Left renal cortex interstitium (tissue), 4 donors: ENCODE measurements around the gene MUC6. TPM values are rescaled to one million over a fixed set of nuclear protein-coding genes. Genes with fewer than 3 reads are reported as not detected.

Source experiments
- DNase-seq, 4 donors: peaks; one replicate each; pipeline ENCODE4 v3.0.0-alpha.2; 2013; ENCODE audit warnings: low read depth in 4 of 4, low spot score in 2 of 4, missing footprints in 1 of 4
- polyA plus RNA-seq, 4 donors: library from polyadenylated mRNA; unstranded; fragments of 120-200 nt; gene quantifications; one replicate each; pipeline ENCODE4 v1.2.1, GENCODE V29; 2013; ENCODE audit not compliant: insufficient read length in 4 of 4

Gene MUC6
- polyA plus RNA-seq, 4 donors, result 5.7 to 56.0 (median 20.3) TPM

- no peak for DNase-seq
Measured at GRCh38 chr11:1039481-1040427, 3.2 kb upstream of the MUC6 start.

GRCh38 chr11:1038921-1039320, 2.4 kb upstream of the MUC6 start:
- DNase-seq, result no peak

- no peak for DNase-seq
Measured at GRCh38 chr11:1038361-1038760, 1.8 kb upstream of the MUC6 start.

DNA sequence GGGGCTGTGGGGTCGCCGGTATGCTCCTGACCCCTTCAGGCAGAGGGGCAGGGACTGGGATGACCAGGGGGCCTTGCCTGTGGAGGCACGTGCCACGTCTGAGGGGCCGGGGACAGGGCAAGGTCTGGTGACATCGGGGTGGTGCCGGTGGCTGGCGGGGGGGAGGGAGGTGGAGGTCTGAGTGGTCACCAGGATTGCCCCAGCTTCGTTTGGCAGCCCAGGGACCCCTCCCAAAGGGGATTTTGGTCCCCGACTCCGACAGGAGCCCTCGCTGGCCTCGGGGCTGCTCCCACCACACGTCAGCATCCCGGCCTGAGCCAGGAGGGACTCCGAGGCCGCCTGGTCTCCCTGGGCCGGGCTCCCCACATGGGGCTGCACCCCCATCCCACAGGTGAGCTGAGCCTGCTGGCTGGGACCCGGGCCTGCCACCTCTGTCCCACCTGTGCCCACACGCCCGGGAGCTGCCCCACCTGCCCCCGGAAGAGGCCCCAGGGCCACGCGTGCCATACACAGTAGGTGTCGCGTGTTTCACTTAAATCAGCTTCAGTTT, 1.1 kb upstream of the MUC6 start:
- DNase-seq, result no peak

DNA sequence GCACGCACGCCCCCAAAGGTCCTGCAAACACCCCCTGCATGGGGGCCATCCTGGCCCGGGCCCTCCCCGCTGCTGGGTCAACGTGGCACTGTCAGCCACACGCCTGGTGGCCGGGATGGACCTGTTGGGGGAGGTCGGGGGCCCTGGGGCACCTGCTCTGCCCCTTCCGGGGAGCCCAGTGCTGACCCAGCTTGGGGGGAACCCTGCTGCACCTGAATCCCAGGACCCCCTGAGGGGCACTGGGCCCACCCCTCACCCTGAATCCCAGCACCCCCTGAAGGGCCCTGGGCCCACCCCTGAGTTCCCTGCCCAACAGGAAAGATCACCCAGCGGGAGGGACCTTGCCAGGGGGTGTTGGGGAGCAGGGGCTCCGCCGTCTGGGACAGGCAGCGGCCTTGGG, 413 bp upstream of the MUC6 start:
- DNase-seq, result no peak

- no peak for DNase-seq
Measured at GRCh38 chr11:1035577-1036283, 788 bp downstream of the MUC6 start.

- no peak for DNase-seq
Measured at GRCh38 chr11:1034456-1035295, 1.8 kb downstream of the MUC6 start.

DNA sequence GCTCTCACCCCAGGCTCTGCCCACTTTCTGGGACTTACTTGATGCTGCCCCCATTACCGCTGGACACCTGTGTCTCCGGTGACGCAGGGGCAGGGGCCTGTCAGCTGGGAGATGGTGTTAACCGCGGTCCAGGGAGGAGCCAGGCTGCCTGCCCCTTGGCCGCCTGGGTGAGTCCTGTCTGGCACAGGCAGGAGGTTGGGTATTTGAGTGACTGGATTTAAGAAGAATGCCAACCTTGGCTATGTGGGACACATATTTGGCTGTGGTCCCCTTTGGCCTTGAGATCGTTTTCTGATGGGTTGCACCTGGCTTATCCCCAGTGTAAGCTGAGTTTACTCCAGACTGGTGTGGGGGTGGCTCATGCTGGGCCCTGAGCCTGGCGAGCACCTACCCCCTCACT, 2.5 kb downstream of the MUC6 start:
- no peak for DNase-seq

GRCh38 chr11:1033016-1033798, 3.3 kb downstream of the MUC6 start:
- no peak for DNase-seq

DNA sequence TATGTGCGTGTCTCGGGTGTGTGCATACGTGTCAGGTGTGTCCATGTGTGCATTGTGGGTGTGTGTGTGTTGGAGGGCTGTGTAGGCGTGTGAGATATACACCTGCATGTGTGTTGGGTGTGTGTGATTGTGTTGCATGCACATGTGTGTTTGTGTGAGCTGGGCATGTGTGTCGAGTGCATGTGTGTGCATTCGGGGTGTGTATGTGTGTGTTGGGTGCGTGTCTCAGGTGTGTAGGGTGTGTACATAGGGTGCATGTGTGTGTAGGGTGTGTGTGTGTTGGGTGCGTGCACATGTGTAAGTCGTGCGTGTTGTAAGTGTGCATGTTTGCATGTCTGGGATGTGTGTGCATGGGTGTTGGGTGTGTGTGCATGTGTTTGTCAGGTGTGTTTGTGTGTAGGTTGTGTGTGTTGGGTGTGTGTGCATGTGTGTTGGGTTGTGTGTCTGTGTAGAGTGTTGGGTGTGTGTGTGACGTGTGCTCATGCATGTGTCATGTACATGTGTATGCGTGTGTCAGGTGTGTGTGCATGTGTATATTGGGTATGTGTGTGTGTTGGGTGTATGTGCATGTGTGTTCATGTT, 4.1 kb downstream of the MUC6 start:
- no peak for DNase-seq

DNA sequence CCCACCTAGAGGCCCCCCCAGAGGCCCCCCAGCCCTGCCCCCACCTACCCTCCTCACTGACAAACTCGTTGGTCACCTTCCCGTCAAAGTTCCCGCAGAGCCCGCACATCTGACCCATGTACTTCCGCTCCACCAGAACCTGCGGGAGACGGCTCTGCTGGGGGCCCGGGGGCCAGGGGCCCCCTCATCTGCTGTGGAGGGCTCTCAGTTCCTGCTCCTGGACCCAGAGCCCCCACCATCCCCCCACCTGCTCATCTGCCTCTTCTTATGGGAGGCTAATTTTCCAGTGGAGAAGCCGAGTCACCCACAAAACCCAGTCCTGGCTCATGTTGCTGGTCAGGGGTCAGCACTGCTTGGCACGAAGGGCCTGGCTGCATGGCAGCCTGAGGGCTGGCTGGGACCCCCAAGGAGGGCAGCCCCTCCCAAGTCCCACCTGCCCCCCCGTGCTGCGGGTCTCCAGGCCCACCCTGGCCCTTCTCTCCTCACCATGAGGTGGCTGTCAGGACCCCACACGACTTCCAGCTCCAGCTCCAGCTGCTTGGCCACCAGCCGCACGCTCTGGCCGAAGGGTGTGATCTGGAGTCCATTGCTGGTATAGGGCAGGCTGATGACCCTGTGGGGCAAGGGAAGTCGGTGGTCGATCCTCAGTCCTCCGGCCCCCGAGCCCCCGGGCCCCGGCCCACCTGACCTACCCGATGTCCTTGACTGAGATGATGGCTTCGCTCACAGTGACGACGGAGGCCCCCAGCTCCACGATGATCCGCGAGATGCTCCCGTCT, 5.2 kb downstream of the MUC6 start:
- no peak for DNase-seq

- DNase-seq, result no peak
Measured at GRCh38 chr11:1030556-1030955, 6.0 kb downstream of the MUC6 start.

DNA sequence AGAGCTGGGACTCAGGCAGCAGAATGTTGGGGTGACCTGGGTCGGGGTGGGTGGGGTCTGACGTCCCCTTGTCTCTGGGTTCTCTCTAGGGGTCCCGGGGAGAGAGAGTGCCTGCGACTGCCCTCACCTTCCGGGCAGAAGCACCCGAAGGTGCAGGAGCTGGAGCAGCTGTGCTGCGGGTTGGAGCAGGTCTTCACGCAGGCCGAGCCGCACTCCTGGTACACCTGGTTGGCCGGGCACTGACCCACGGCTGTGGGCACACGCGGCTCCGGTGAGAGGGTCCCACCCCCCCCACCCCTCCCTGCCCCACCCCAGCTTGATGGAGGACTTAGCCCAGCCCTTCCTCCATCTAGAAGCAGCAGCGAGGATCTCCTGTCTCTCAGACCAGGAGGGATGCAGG, 6.4 kb downstream of the MUC6 start:
- DNase-seq, result no peak

DNA sequence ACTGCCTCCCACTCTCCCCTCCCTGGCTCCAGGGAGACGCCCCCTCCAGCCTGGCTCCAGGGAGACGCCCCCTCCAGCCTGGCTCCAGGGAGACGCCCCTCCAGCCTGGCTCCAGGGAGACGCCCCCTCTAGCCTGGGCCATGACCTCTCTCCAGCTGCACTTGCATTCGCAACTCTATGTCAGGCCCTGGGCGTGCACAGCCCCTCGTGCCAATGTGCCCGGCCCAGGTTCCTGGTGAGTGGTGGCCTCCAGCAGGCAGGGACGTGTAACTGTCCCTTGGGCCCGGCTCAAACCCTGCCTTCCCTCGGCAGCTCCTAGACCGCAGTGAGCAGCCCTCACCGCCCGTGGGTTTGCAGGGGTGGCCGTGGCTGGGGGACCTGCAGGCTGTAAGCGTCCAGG, 6.9 kb downstream of the MUC6 start:
- DNase-seq, result no peak

DNA sequence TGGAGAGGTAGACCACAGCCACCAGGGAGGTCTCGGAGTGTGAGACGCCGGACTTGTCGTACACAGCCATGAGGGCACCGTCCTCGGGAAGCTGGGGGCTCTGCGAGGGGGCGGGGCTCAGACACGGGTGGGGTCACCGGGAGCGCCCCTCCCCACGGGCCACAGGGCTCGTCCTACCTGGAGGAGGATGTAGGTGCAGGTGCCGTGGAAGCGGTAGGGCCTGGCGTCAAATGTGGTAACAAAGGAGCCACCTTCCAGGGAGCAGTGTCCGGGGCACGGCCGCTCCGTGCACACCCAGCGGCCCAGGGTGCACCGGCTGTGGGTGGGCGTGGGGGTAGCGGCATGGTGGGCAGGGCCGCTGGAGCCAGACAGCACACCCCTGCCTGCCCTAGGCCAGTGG, 7.5 kb downstream of the MUC6 start:
- no peak for DNase-seq

DNA sequence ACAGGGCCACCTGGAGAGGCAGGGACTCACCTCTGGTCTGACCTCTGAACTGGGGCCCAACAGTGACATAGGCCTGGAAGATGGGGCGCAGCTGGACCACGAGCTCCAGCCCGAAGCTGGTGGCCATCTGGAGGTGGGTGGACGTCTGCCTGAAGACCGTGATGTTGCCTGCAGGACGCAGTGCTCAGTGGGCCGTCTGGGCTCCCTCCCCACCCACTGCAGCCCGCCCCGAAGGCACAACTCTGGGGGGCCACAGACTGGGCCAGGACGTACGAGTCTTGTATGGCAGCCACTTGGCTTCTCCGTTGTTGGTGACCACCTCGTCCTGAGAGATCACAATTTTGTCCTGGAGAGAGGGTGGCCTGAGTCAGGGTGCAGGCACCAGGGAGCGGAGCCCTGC, 7.9 kb downstream of the MUC6 start:
- DNase-seq, result no peak

GRCh38 chr11:1028291-1028540, 8.3 kb downstream of the MUC6 start:
- DNase-seq, result no peak

GRCh38 chr11:1027483-1028290, 8.8 kb downstream of the MUC6 start:
- DNase-seq, result no peak
